Measurements from ENCODE around the gene PGBD1.

DNA sequence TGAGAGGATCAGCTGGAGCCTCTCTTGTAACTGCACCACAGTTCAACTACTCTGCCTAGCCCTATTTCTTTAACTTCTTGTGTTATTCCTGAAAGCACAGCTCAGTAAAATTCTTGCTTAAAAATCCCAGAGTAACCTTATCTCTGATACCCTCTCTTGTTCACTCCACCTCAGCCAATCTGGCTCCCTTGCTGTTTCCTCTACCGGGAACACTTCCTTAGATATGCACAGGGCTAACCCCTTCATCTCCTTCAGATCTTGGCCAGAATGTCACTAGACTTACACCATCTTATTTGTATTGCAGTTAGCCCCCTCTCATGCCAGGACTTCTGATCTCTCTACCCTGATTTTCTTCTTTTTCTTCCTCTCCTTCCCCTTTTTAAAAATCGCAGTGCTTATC, 65.7 kb downstream of the PGBD1 start:
- no peak for TF ChIP-seq CTCF (IDR thresholded peaks at IDR 0.05)
- TF ChIP-seq POLR2A (IDR thresholded peaks at IDR 0.05): no peak

All from upper lobe of left lung (tissue), 4 donors.